HCT116 (cell line): Measurements from ENCODE around the gene MTERF4. TPM values are rescaled to one million over a fixed set of nuclear protein-coding genes. Genes with fewer than 3 reads are reported as not detected.

ENCODE experiments used
- ATAC-seq: fragments of 200-7000 bp; cut with Tn5 transposase; 2 replicates; pipeline ENCODE4 v1.9.1; 2020; ENCODE audit warnings: mild to moderate bottlenecking, moderate library complexity
- BruUV-seq: library from RNA; stranded (reverse); fragments of 400-500 nt; replicated peaks from 2 replicates; lab custom pipeline; 2021; lab: Mats Ljungman, UMichigan
- CTCF ChIA-PET: fragments of 300-600 bp; sonication (Branson Sonifier 250); formaldehyde crosslinking; loops from one replicate; lab custom pipeline; 2021; ENCODE audit warnings: antibody characterized with exemption; lab: Charles Lee
- POLR2A ChIA-PET: fragments of 300-600, 350-600 bp; sonication (Branson Sonifier 250); formaldehyde crosslinking; loops from one replicate; lab custom pipeline; 2021; ENCODE audit warnings: antibody characterized with exemption; lab: Charles Lee
- RAD21 ChIA-PET, 2 experiments: fragments of 300-600 bp; sonication (Branson Sonifier 250); formaldehyde crosslinking; loops; one replicate each; lab custom pipeline; 2023; ENCODE audit warnings: low total read pairs in 2 of 2; ENCODE audit not compliant: uncharacterized antibody in 2 of 2, unreplicated experiment in 2 of 2, low non-redundant PET in 1 of 2; lab: Charles Lee
- DNase-seq: peaks from one replicate; pipeline ENCODE4 v3.0.0-alpha.2; 2010; ENCODE audit warnings: low read depth, low spot score
- H2AFZ ChIP-seq: fragments of 200-600 bp; shearing (Covaris generic), sonication (generic); 2 replicates; pipeline ENCODE4 v1.6.1; 2017; ENCODE audit warnings: low read depth, mixed run types, mixed read lengths, antibody characterized with exemption, low read length; ENCODE audit not compliant: poor library complexity, severe bottlenecking
- H3K27ac ChIP-seq: 2 replicates; pipeline ENCODE4 v1.5.1; 2012; ENCODE audit warnings: low read depth, low read length
- H3K27me3 ChIP-seq: fragments of 200-600 bp; sonication (generic); 2 replicates; pipeline ENCODE4 v1.6.1; 2016; ENCODE audit warnings: mixed run types, low read length, mixed read lengths; ENCODE audit not compliant: insufficient read depth
- H3K36me3 ChIP-seq, 2 experiments: fragments of 200-500 bp in 1 of 2; fragments of 200-600 bp in 1 of 2; sonication (Bioruptor generic) in 1 of 2; sonication (generic) in 1 of 2; 2 replicates each; pipeline versions ENCODE4 v1.5.1 to v1.6.1; 2014 to 2016; ENCODE audit warnings: low read length in 2 of 2, inconsistent platforms in 1 of 2, mixed read lengths in 1 of 2, mixed run types in 1 of 2; ENCODE audit not compliant: insufficient read depth in 2 of 2, control insufficient read depth in 1 of 2
- H3K4me1 ChIP-seq, 2 experiments: fragments of 200-600 bp in 1 of 2; sonication (generic) in 1 of 2; 2 replicates each; pipeline versions ENCODE4 v1.5.1 to v1.6.1; 2012 to 2017; ENCODE audit warnings: low read length in 2 of 2, inconsistent platforms in 1 of 2, mild to moderate bottlenecking in 1 of 2, mixed read lengths in 1 of 2, mixed run types in 1 of 2, moderate library complexity in 1 of 2; ENCODE audit not compliant: insufficient read depth in 2 of 2, control insufficient read depth in 1 of 2
- H3K4me2 ChIP-seq: fragments of 200-600 bp; sonication (generic); 2 replicates; pipeline ENCODE4 v1.6.1; 2017; ENCODE audit warnings: mixed run types, low read length, mixed read lengths
- H3K4me3 ChIP-seq, 2 experiments: fragments of 200-600 bp in 1 of 2; sonication (generic) in 1 of 2; replicated peaks in 1 of 2; 2 replicates each; pipeline ENCODE4 v1.5.1; 2011 to 2016; ENCODE audit warnings: low read length in 2 of 2, control low read depth in 1 of 2, low read depth in 1 of 2, mild to moderate bottlenecking in 1 of 2, mixed read lengths in 1 of 2, mixed run types in 1 of 2
- H3K79me2 ChIP-seq: fragments of 200-600 bp; sonication (generic); 2 replicates; pipeline ENCODE4 v1.6.1; 2017; ENCODE audit warnings: mild to moderate bottlenecking, mixed run types, low read length, moderate library complexity, mixed read lengths; ENCODE audit not compliant: insufficient read depth
- H3K9ac ChIP-seq: fragments of 200-600 bp; sonication (generic); 2 replicates; pipeline ENCODE4 v1.6.1; 2016; ENCODE audit warnings: low read length, mixed read lengths
- H3K9me2 ChIP-seq: fragments of 200-600 bp; sonication (generic), shearing (Covaris generic); 2 replicates; pipeline ENCODE4 v1.6.1; 2017; ENCODE audit warnings: mixed run types, mild to moderate bottlenecking, moderate library complexity; ENCODE audit not compliant: insufficient read depth
- H3K9me3 ChIP-seq, 2 experiments: fragments of 200-500 bp in 1 of 2; fragments of 200-600 bp in 1 of 2; sonication (Bioruptor generic) in 1 of 2; sonication (generic) in 1 of 2; 2 replicates each; pipeline ENCODE4 v1.6.1; 2014 to 2017; ENCODE audit warnings: low read length in 2 of 2, mixed read lengths in 2 of 2, inconsistent platforms in 1 of 2, low read depth in 1 of 2, mild to moderate bottlenecking in 1 of 2, mixed run types in 1 of 2, moderate library complexity in 1 of 2; ENCODE audit not compliant: control insufficient read depth in 1 of 2, insufficient read depth in 1 of 2
- H4K20me1 ChIP-seq: fragments of 200-600 bp; sonication (generic), shearing (Covaris generic); 2 replicates; pipeline ENCODE4 v1.6.1; 2017; ENCODE audit warnings: mixed run types, mild to moderate bottlenecking, moderate library complexity; ENCODE audit not compliant: insufficient read depth
- ELF1 ChIP-seq: IDR thresholded peaks from 2 replicates; pipeline ENCODE4 v1.6.1; 2012; ENCODE audit warnings: low read depth, borderline replicate concordance
- EZH2 ChIP-seq: fragments of 200-600 bp; sonication (generic); IDR thresholded peaks from 2 replicates; pipeline ENCODE4 v1.6.1; 2017; ENCODE audit warnings: antibody characterized with exemption, mixed run types
- POLR2A ChIP-seq: IDR thresholded peaks from 2 replicates; pipeline ENCODE4 v1.7.0; 2011; ENCODE audit warnings: borderline replicate concordance; ENCODE audit not compliant: insufficient read depth, insufficient read length; ENCODE audit errors: extremely low read depth
- ZFX ChIP-seq: fragments of 450-650 bp; IDR thresholded peaks from 2 replicates; pipeline ENCODE4 v1.6.1; 2017
- intact Hi-C: fragments of 100-400 bp; cut with micrococcal nuclease; formaldehyde crosslinking; loops from 2 replicates; pipeline ENCODE4 v1.10.0; 2022
- total RNA-seq: library from RNA; stranded (reverse); gene quantifications from one replicate; pipeline ENCODE4 v1.2.1, GENCODE V29; 2021; ENCODE audit not compliant: unreplicated experiment
- TF ChIP-seq, protein P1 (sequence below): IDR thresholded peaks from 2 replicates; pipeline ENCODE4 v1.6.1; 2012; ENCODE audit warnings: low read depth

The MTERF4 gene
- total RNA-seq, 1 experiment from 2014 or later: 25.5 TPM

DNA sequence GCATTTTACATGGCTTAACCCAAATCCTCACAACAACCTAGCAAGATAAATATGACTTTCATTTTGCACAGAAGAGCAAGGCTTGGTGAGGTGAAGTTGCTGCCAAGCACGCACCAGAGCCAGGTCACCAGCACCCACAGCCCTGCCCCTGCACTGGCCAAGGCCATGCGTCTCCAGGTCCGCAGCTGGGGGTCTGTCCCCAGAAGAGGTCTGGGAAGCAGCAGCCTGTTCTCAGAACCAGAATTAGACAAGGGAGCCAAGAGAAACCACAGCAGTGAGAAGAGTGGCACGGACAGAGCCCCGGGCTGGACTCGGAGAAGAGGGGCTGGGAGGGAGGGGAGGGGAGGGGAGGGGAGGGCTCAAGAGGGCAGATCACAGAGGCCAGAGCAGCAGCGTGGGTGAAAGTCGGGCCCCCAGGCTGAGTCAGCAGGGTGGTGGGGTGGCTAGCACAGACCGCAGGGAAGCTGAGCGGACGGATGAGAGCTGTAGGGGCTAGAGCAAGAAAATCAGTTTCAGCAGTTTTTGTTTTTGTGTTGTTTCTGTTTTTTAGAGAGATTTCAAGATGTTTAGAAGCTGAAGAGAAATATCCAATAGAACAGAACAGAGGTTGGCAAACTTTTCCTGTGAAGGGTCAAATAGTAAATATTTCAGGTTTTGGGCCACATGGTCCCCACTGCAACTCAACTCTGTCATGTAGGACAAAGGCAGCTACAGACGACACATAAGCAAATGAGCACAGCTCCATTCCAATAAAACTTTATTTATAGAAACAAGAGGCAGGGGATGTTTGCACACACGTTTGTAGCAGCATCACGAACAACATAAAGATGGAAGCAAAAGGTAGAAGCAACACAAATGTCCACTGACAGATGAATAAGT is 7.4 kb upstream of the MTERF4 start:
- POLR2A ChIA-PET: no interaction called here
- no peak for DNase-seq
- no peak overlapping the region for H2AFZ ChIP-seq
- ATAC-seq: no peak
- H3K9me2 ChIP-seq: no peaks in the 10 kb centered on the region
- no peaks in the 10 kb centered on the region for H3K27me3 ChIP-seq
- H3K79me2 ChIP-seq: no peaks in the 10 kb centered on the region
- H3K4me2 ChIP-seq: no peak overlapping the region
- RAD21 ChIA-PET: no interaction called here
- H3K27ac ChIP-seq: no peak overlapping the region
- H3K4me3 ChIP-seq: no peak overlapping the region
- H3K9ac ChIP-seq: no peak overlapping the region
- H3K36me3 ChIP-seq: peaks cover 0 to 4% of the 10 kb centered on the region in 2 experiments; a peak in 1 of 4 replicates
- BruUV-seq: no TSS peak
- CTCF ChIA-PET: no interaction called here
- intact Hi-C loops: no loop called here
- H3K4me1 ChIP-seq: no peaks in the 10 kb centered on the region
- TF ChIP-seq, protein P1, sequence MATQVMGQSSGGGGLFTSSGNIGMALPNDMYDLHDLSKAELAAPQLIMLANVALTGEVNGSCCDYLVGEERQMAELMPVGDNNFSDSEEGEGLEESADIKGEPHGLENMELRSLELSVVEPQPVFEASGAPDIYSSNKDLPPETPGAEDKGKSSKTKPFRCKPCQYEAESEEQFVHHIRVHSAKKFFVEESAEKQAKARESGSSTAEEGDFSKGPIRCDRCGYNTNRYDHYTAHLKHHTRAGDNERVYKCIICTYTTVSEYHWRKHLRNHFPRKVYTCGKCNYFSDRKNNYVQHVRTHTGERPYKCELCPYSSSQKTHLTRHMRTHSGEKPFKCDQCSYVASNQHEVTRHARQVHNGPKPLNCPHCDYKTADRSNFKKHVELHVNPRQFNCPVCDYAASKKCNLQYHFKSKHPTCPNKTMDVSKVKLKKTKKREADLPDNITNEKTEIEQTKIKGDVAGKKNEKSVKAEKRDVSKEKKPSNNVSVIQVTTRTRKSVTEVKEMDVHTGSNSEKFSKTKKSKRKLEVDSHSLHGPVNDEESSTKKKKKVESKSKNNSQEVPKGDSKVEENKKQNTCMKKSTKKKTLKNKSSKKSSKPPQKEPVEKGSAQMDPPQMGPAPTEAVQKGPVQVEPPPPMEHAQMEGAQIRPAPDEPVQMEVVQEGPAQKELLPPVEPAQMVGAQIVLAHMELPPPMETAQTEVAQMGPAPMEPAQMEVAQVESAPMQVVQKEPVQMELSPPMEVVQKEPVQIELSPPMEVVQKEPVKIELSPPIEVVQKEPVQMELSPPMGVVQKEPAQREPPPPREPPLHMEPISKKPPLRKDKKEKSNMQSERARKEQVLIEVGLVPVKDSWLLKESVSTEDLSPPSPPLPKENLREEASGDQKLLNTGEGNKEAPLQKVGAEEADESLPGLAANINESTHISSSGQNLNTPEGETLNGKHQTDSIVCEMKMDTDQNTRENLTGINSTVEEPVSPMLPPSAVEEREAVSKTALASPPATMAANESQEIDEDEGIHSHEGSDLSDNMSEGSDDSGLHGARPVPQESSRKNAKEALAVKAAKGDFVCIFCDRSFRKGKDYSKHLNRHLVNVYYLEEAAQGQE: no peak
- TF ChIP-seq POLR2A (no peak), ZFX (no peak), ELF1 (no peak), EZH2 (no peak)
- TF ChIP-seq, all 23 proteins: peak for 0
- Histone ChIP-seq H3K9me3 (no peaks in the 10 kb centered on the region), H4K20me1 (no peaks in the 10 kb centered on the region)
